GM21381 (cell line): ENCODE measurements around the gene GRK4.
"Not testable (repeated sequence)": the region's sequence is repeated elsewhere in the genome, so short reads cannot be mapped to it uniquely, and the experiment has no call there.

Source experiments
- ATAC-seq: cut with Tn5 transposase; IDR thresholded peaks from one replicate; pipeline ENCODE4 v1.9.1; 2021; ENCODE audit warnings: mild to moderate bottlenecking, moderate library complexity; ENCODE audit not compliant: unreplicated experiment

The GRK4 gene

GRCh38 chr4:2963175-2963965 lies at the start of gene GRK4, which contains the start of gene NOP14:
Gene GRK4 (plus strand): TSS chr4:2963571. CDS start chr4:2964071, 500 bp downstream.
Gene NOP14 (minus strand): TSS chr4:2963406. CDS start chr4:2963319, 87 bp downstream.
- ATAC-seq, result peak; percentile 91

DNA sequence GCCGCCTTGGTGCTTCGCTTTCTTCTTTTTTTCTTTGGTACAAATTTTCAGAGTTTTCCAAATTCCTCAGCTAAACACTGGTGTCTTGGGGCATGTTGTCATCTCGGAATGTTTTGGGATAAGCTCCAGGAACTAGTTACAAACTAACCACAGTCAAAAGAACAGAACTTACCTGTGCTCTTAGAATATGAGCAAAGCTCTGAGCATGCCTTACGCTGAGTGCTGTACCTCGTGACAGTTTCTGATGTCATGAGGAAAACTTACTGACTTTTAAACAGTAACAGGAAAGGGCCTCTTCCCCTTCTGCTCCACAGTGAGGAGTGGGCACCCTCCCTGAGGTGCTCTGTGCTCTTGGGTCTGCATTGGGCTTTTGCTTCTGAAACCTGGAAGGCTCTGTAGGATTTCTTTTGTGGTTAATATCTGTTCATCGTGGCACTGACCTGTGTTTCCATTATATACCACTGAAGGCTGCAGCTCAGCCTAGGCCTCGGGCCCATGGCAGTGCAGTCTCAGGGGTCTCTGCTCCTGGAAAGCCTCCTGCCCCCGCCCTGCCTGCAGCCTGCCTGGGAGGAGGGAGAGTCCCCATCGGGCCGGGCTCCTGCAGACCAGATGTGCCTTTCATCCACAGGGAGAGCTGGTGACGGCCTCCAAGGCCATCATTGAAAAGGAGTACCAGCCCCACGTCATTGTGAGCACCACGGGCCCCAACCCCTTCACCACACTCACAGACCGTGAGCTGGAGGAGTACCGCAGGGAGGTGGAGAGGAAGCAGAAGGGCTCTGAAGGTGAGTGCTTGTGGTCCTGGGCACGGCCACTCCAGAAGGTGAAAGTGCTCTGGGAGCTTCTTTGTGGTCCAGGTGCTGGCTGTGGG lies 48.9 kb upstream of the GRK4 start:
- ATAC-seq, result peak; percentile 62

GRCh38 chr4:2915789-2916188 lies 47.6 kb upstream of the GRK4 start:
- ATAC-seq, result no peak

- not testable (repeated sequence) for ATAC-seq
Measured at GRCh38 chr4:2916696-2917095, 46.7 kb upstream of the GRK4 start.

- ATAC-seq, result not testable (repeated sequence)
Measured at GRCh38 chr4:2918300-2918699, 45.1 kb upstream of the GRK4 start.

GRCh38 chr4:2918714-2919113 lies 44.7 kb upstream of the GRK4 start:
- ATAC-seq, result not testable (repeated sequence)

- not testable (repeated sequence) for ATAC-seq
Measured at GRCh38 chr4:2922453-2923101, 40.8 kb upstream of the GRK4 start.

DNA sequence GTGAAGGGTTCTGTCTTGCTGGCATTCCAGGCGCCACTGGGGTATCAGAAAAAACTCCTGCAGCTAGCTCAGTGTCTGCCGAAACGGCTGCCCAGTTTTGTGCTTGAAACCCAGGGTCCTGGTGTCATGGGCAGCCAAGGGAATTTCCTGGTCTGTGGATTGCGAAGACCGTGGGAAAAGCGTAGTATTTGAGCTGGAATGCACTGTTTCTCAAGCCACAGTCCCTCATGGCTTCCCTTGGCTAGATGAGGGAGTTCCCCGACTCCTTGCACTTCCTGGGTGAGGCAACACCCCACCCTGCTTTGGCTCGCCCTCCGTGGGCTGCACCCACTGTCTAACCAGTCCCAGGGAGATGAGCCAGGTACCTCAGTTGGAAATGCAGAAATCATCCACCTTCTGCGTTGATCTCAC lies 40.2 kb upstream of the GRK4 start:
- no peak for ATAC-seq

DNA sequence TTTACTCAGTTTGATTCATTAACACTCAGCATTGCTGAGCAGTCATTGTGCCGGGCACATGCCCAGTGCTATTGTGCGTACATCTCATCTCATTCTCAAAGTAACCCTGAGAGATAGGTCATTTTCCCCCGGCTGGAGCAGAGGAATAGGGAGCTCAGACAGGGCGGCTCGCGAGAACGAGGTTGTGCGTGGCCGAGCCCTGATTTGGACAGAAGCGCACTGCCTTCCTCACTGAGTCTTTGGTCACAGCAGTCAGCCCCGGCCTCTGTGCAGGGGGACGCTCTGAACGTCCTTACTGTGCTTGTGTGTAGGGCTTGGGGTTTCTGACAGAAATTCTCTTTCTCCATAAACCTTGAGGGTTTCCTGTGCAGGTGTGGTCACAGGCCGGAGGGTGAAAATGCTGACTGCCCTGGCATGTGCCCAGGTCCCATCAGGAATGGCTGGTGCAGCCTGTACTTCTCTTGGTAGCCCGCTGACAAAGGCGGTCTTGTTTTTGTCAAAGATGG lies 39.6 kb upstream of the GRK4 start:
- no peak for ATAC-seq

GRCh38 chr4:2924286-2924685 lies 39.1 kb upstream of the GRK4 start:
- ATAC-seq, result no peak

DNA sequence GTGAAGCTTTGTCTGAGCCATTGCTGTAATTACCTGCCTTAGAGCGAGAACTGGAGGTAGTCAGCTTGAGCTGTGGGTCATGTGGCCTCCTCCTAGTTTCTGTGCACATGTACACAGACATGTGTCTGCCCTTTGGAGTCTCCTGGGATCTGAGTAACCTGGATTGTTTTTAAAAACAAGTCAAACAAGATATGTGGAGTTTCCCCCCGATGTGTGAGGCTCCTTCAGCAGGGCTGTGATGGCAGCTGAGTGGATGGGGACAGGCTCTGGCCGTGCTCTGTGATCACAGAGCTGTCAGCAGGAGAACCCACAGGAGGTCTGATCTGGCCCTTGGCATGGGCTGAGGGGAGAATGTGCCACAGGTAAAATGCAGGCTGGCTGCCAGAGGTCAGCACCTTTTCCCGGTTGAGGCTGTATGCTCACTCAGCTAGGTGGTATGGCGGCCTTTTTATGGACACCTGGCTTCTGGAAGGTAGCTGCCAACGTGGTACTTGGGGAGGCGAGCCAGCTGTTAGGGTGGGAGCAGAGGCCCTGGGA lies 38.5 kb upstream of the GRK4 start:
- ATAC-seq, result no peak

- no peak for ATAC-seq
Measured at GRCh38 chr4:2925496-2925895, 37.9 kb upstream of the GRK4 start.

GRCh38 chr4:2925931-2926860 lies 37.2 kb upstream of the GRK4 start:
- no peak for ATAC-seq

DNA sequence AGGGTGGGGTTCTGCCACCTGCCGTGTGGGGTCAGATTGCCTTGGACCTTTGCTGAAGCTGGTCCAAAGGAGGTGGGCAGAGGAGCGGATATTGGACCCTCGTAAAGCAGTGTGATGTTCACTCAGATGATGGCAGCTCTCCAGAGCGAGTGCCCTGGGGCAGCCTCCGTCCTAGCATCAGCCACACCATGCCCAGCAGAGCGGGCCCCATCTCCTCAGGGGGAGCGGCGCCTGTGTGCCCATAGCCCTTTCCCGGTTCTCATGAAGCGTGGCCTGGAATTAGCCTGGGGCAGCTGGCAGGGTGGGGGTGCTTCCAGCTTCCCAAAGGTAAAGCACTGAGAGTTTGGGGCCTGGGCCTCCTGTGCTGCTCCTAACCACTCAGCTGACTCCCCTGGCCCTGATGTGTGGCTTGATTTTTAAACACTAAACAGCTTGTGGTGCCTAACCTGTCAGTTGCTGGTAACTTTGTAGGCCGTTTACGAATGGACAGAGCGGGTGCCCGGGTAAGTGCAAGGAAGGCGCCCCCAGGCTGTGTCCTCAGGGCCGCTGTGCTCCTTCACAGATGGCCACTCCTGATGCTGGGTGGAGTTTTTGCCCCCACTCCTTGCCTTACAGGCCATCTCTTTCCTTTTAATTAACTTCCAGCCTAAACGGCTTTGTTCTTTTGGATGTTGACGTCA lies 36.2 kb upstream of the GRK4 start:
- ATAC-seq, result no peak

- ATAC-seq, result no peak
Measured at GRCh38 chr4:2927696-2928075, 35.7 kb upstream of the GRK4 start.

GRCh38 chr4:2928242-2929176 lies 34.9 kb upstream of the GRK4 start:
- no peak for ATAC-seq

DNA sequence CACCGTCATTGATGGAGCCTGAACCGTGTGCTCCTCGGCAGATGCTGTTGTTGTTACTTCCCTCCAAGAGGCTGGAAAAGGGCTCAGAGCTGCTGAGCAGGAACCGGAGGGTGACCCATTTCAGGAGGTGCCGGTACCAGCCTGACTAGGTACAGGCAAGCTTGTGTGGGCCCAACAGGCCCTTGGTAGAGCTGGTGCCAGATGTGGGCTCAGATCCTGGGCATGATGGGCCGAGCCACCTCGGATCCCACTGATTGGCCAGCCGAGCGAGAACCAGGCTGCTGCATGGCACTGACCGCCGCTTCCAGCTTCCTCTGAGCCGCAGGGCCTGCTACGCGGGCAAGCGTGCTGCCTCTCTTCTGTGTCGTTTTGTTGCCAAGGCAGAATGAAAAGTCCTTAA lies 33.9 kb upstream of the GRK4 start:
- ATAC-seq, result no peak

GRCh38 chr4:2930135-2930757 lies 33.1 kb upstream of the GRK4 start:
- ATAC-seq, result no peak
